ENCODE measurements around the gene UVRAG. TPM values are rescaled to one million over a fixed set of nuclear protein-coding genes. Genes with fewer than 3 reads are reported as not detected.
A peak's percentile ranks its signal among the peaks of the same experiment; 100 is the strongest.

The UVRAG gene
- total and polyA plus RNA-seq, 2 of the 13 experiments (the other 11 are each of a cell fraction or from before 2014, with no cell fraction given), result 9.7 to 17.3 TPM

GRCh38 chr11:75815345-75816168, 547 bp downstream of the UVRAG start (continued):
- TF ChIP-seq ZXDC (CRISPR knock-in tag; IDR thresholded peaks at IDR 0.05), result 0 out of 2 replicates have a peak, but pooled peaks have one; percentile 51
- 0 out of 2 replicates have a peak, but pooled peaks have one; percentile 63 for TF ChIP-seq ZNF34 (CRISPR knock-in tag; IDR thresholded peaks at IDR 0.05; ENCODE audit: borderline replicate concordance)
- no peak for TF ChIP-seq THYN1 (CRISPR knock-in tag; IDR thresholded peaks at IDR 0.05; ENCODE audit: borderline replicate concordance, low read depth)
- no peak for TF ChIP-seq SP4 (CRISPR knock-in tag; IDR thresholded peaks at IDR 0.05)
- TF ChIP-seq PAXIP1 (CRISPR knock-in tag; conservative IDR thresholded peaks at IDR 0.05), result no peak
- TF ChIP-seq SIN3A (IDR thresholded peaks at IDR 0.05; ENCODE audit: borderline replicate concordance, low read depth, low read length), result no peak
- no peak for TF ChIP-seq PBX2 (CRISPR knock-in tag; IDR thresholded peaks at IDR 0.05)
- peak; percentile 75 for TF ChIP-seq AGO2 (optimal IDR thresholded peaks at IDR 0.05; ENCODE audit: low read depth, low read length)
- TF ChIP-seq ONECUT2 (CRISPR knock-in tag; IDR thresholded peaks at IDR 0.05), result no peak
- TF ChIP-seq KMT2B (CRISPR knock-in tag; IDR thresholded peaks at IDR 0.05), result no peak
- TF ChIP-seq, protein P1, sequence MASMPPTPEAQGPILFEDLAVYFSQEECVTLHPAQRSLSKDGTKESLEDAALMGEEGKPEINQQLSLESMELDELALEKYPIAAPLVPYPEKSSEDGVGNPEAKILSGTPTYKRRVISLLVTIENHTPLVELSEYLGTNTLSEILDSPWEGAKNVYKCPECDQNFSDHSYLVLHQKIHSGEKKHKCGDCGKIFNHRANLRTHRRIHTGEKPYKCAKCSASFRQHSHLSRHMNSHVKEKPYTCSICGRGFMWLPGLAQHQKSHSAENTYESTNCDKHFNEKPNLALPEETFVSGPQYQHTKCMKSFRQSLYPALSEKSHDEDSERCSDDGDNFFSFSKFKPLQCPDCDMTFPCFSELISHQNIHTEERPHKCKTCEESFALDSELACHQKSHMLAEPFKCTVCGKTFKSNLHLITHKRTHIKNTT (CRISPR knock-in tag; IDR thresholded peaks at IDR 0.05), result no peak
- no peak for TF ChIP-seq KLF16 (CRISPR knock-in tag; IDR thresholded peaks at IDR 0.05)
- no peak for TF ChIP-seq HMG20B (CRISPR knock-in tag; conservative IDR thresholded peaks at IDR 0.05)
- no peak for TF ChIP-seq FLYWCH1 (CRISPR knock-in tag; IDR thresholded peaks at IDR 0.05)
- TF ChIP-seq POLR2G (IDR thresholded peaks at IDR 0.05; ENCODE audit: low read depth, low read length), result 0 out of 2 replicates have a peak, but pooled peaks have one; percentile 12
- TF ChIP-seq KMT2A (CRISPR knock-in tag; IDR thresholded peaks at IDR 0.05), result 0 out of 2 replicates have a peak, but pooled peaks have one; percentile 15
- TF ChIP-seq SRSF1 (optimal IDR thresholded peaks at IDR 0.05; ENCODE audit: low read depth, low read length), result peak; percentile 28
- TF ChIP-seq PAX8 (CRISPR knock-in tag; IDR thresholded peaks at IDR 0.05; ENCODE audit: borderline replicate concordance), result no peak
- TF ChIP-seq ZNF879 (CRISPR knock-in tag; IDR thresholded peaks at IDR 0.05), result no peak
- no peak for TF ChIP-seq JDP2 (CRISPR knock-in tag; IDR thresholded peaks at IDR 0.05; ENCODE audit: borderline replicate concordance)

Data from HepG2 (cell line).